GM12878 (cell line): ENCODE measurements around the gene NRXN3. TPM values are rescaled to one million over a fixed set of nuclear protein-coding genes. Genes with fewer than 3 reads are reported as not detected.

ENCODE experiments used
- ATAC-seq: fragments of 200-7000 bp; cut with Tn5 transposase; 3 replicates; pipeline ENCODE4 v1.9.1; 2020; ENCODE audit warnings: mild to moderate bottlenecking, moderate library complexity
- BruUV-seq: library from RNA; stranded (reverse); fragments of 400-500 nt; replicated peaks from 2 replicates; lab custom pipeline; 2021; lab: Mats Ljungman, UMichigan
- CTCF ChIA-PET: fragments of 300-600 bp; sonication (Branson Sonifier 250); formaldehyde crosslinking; extraction: SDS; loops from one replicate; lab custom pipeline; 2021; ENCODE audit warnings: inconsistent platforms; lab: Yijun Ruan, JAX
- POLR2A ChIA-PET: fragments of 350-600 bp; formaldehyde crosslinking; extraction: SDS; loops from one replicate; lab custom pipeline; 2021; ENCODE audit warnings: inconsistent platforms; lab: Charles Lee
- RAD21 ChIA-PET: fragments of 300-600 bp; sonication (Branson Sonifier 250); formaldehyde crosslinking; loops from one replicate; lab custom pipeline; 2023; ENCODE audit warnings: antibody characterized with exemption; ENCODE audit not compliant: unreplicated experiment; lab: Charles Lee
- SMC1A ChIA-PET: fragments of 300-600 bp; sonication (Branson Sonifier 250); formaldehyde crosslinking; loops from one replicate; lab custom pipeline; 2023; ENCODE audit not compliant: unreplicated experiment, uncharacterized antibody; lab: Charles Lee
- DNase-seq: peaks from one replicate; pipeline ENCODE4 v3.0.0-alpha.2; 2011; ENCODE audit warnings: low read depth, low spot score
- FAIRE-seq: peaks from 3 replicates; lab custom pipeline; 2011; peaks lifted over from hg19 to GRCh38; lab: Jason Lieb, UNC
- H2AFZ ChIP-seq: 2 replicates; pipeline ENCODE4 v1.6.0; 2011; ENCODE audit warnings: low read depth, low read length, control low read depth; ENCODE audit not compliant: control insufficient read depth
- H3K27ac ChIP-seq: 2 replicates; pipeline ENCODE4 v1.5.1; 2011; ENCODE audit warnings: control low read depth; ENCODE audit not compliant: control insufficient read depth, insufficient read depth
- H3K27me3 ChIP-seq, 2 experiments: replicated peaks in 1 of 2; 2 replicates each; pipeline versions ENCODE4 v1.6.0 to v1.6.1; 2011; ENCODE audit warnings: low read length in 1 of 2; ENCODE audit not compliant: control insufficient read depth in 2 of 2, insufficient read depth in 2 of 2
- H3K36me3 ChIP-seq, 2 experiments: 2 replicates each; pipeline ENCODE4 v1.5.1; 2011; ENCODE audit warnings: low read length in 1 of 2; ENCODE audit not compliant: control insufficient read depth in 2 of 2, insufficient read depth in 2 of 2
- H3K4me1 ChIP-seq: 2 replicates; pipeline ENCODE4 v1.6.1; 2011; ENCODE audit warnings: mild to moderate bottlenecking, low read length, moderate library complexity, mixed read lengths; ENCODE audit not compliant: control insufficient read depth, insufficient read depth
- H3K4me2 ChIP-seq: 2 replicates; pipeline ENCODE4 v1.6.0; 2011; ENCODE audit warnings: control low read depth; ENCODE audit not compliant: control insufficient read depth, insufficient read depth
- H3K4me3 ChIP-seq: fragments of 200-600 bp; sonication (generic); 2 replicates; pipeline ENCODE4 v1.5.1; 2016
- H3K79me2 ChIP-seq: 2 replicates; pipeline ENCODE4 v1.6.0; 2011; ENCODE audit warnings: low read length; ENCODE audit not compliant: control insufficient read depth, insufficient read depth
- H3K9ac ChIP-seq: 2 replicates; pipeline ENCODE4 v1.8.0; 2011; ENCODE audit warnings: low read length, control low read depth, mixed read lengths; ENCODE audit not compliant: control insufficient read depth, insufficient read depth
- H3K9me3 ChIP-seq: replicated peaks from 3 replicates; pipeline ENCODE4 v1.5.1; 2011; ENCODE audit warnings: mild to moderate bottlenecking, low read length; ENCODE audit not compliant: control insufficient read depth, insufficient read depth
- H4K20me1 ChIP-seq: 2 replicates; pipeline ENCODE4 v1.6.0; 2011; ENCODE audit not compliant: control insufficient read depth, insufficient read depth
- PBX3 ChIP-seq: IDR thresholded peaks from 2 replicates; pipeline ENCODE4 v1.6.1; 2011; ENCODE audit warnings: mild to moderate bottlenecking, low read depth, low read length, moderate library complexity; ENCODE audit not compliant: insufficient replicate concordance
- PML ChIP-seq: IDR thresholded peaks from 2 replicates; pipeline ENCODE4 v1.6.1; 2012; ENCODE audit warnings: low read length, inconsistent platforms
- SMC3 ChIP-seq: IDR thresholded peaks from 2 replicates; pipeline ENCODE4 v1.6.1; 2011; ENCODE audit warnings: low read length, improper control_type of control experiment, borderline replicate concordance
- WRNIP1 ChIP-seq: IDR thresholded peaks from 2 replicates; pipeline ENCODE4 v1.6.1; 2011; ENCODE audit warnings: low read depth, low read length, improper control_type of control experiment, borderline replicate concordance
- ZBTB4 ChIP-seq: fragments of 450-650 bp; formaldehyde crosslinking; IDR thresholded peaks from 2 replicates; pipeline ENCODE4 v1.4.0; 2022; ENCODE audit warnings: mild to moderate bottlenecking, moderate library complexity
- ZNF274 ChIP-seq: IDR thresholded peaks from one replicate; pipeline ENCODE4 v1.8.0; 2011; ENCODE audit not compliant: insufficient read length, insufficient read depth
- WGBS: methylation state at CpG from one replicate; pipeline ENCODE4 v1.1.6; 2016; ENCODE audit warnings: low lambda C conversion rate; ENCODE audit not compliant: insufficient replicate concordance, insufficient coverage; ENCODE audit errors: missing lambda C conversion rate; 5-methylcytosine and 5-hydroxymethylcytosine counted together
- in situ Hi-C: fragments of 300-500 bp; cut with MboI; formaldehyde crosslinking; loops from 9 replicates; pipeline ENCODE4 v1.14.3; 2018; ENCODE audit warnings: mixed read lengths
- intact Hi-C: fragments of 100-400 bp; cut with micrococcal nuclease; formaldehyde crosslinking; loops from one replicate; pipeline ENCODE4 v1.14.2; 2022; ENCODE audit not compliant: unreplicated experiment
- polyA plus RNA-seq, 11 experiments: library from polyadenylated mRNA; depleted of rRNA in 4 of 11; unstranded in 6 of 11; stranded (reverse) in 5 of 11; fragments of >200 nt; fragmentation: Nextera tagmentation in 4 of 11; fragmentation: Illumina TruSeq in 1 of 11; extraction: Ambion mirVana in 4 of 11; extraction: Trizol in 1 of 11; gene quantifications; 1 replicate in 1 of 11; 2 replicates in 10 of 11; pipeline versions ENCODE4 v1.2.1 to v1.2.3, GENCODE V29; 2011 to 2016; ENCODE audit warnings: inconsistent platforms in 2 of 11, missing spikeins in 2 of 11, low read depth in 1 of 11
- total RNA-seq, 4 experiments: library from RNA; depleted of rRNA in 3 of 4; stranded (reverse); fragments of >200 nt in 3 of 4; fragmentation: Illumina TruSeq in 1 of 4; extraction: Trizol in 1 of 4; gene quantifications; 2 replicates each; pipeline versions ENCODE4 v1.2.1 to v1.2.3, GENCODE V29; 2013 to 2021
- TF ChIP-seq, protein P1 (sequence below): IDR thresholded peaks from 2 replicates; pipeline ENCODE4 v1.6.1; 2012; ENCODE audit warnings: mild to moderate bottlenecking, low read depth, low read length
- TF ChIP-seq, protein P2 (sequence below): IDR thresholded peaks from 2 replicates; pipeline ENCODE4 v1.6.1; 2012; ENCODE audit warnings: low read length, inconsistent platforms
- TF ChIP-seq, protein P3 (sequence below): fragments of 150-350 bp; IDR thresholded peaks from 2 replicates; pipeline ENCODE4 v1.6.1; 2016; ENCODE audit warnings: low read depth, low read length

Gene NRXN3
- total and polyA plus RNA-seq, 10 of the 15 experiments (the other 5 are each of a cell fraction or from before 2014, with no cell fraction given), result 0.52 to 3.3 (median 1.4) TPM

DNA sequence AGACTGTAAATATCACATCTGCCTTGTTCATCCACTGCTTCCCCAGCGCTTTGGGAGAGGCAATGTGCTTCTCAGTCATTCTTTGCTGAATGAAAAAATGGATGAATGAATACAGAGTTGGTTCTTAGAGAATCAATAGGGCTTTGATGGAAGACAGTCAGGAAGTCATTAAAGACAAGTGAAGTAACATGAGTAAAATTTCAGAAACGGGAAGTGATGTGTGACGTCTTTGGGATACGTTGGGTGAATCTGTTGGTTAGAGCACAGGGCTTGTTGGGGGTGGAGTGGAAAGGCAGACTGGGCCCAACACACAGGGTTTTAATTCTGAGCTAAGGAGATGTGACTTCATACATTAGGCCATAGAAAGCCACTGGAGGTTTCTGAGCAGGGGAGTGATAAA, 39.0 kb upstream of the NRXN3 start (continued):
- no peak for TF ChIP-seq ZBTB4

DNA sequence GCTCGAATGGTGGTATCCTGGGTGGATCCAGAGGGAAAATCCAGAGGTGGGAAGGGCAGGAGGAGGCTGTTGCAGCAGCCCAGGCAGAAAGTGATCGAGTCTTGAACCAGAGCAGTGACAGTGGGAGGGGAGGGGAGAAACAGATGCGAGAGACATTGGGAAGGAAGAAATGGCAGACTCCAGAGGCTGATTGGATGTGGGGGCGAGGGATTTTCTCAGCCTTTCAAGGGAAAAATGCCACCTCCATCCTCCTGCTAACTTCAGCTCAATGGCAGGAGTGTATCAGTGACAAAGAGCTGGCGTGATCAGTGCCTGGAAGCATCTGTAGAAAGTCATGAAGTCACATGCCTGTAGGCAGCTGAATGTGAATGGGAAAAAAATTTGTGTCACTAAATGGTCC, 38.6 kb upstream of the NRXN3 start:
- Histone ChIP-seq H2AFZ (no peak overlapping the region), H3K27ac (no peak overlapping the region), H3K4me2 (no peak overlapping the region), H3K4me3 (no peak overlapping the region), H3K4me1 (no peaks in the 10 kb centered on the region), H3K9ac (no peak overlapping the region)
- in situ Hi-C loops, result no loop called here
- 11% methylated on average over 5 of the region's 5 CpGs for WGBS
- SMC1A ChIA-PET, result no interaction called here
- ATAC-seq, result no peak
- FAIRE-seq, result no peak
- TF ChIP-seq SMC3, result no peak
- TF ChIP-seq PBX3, result no peak
- TF ChIP-seq, protein P1, sequence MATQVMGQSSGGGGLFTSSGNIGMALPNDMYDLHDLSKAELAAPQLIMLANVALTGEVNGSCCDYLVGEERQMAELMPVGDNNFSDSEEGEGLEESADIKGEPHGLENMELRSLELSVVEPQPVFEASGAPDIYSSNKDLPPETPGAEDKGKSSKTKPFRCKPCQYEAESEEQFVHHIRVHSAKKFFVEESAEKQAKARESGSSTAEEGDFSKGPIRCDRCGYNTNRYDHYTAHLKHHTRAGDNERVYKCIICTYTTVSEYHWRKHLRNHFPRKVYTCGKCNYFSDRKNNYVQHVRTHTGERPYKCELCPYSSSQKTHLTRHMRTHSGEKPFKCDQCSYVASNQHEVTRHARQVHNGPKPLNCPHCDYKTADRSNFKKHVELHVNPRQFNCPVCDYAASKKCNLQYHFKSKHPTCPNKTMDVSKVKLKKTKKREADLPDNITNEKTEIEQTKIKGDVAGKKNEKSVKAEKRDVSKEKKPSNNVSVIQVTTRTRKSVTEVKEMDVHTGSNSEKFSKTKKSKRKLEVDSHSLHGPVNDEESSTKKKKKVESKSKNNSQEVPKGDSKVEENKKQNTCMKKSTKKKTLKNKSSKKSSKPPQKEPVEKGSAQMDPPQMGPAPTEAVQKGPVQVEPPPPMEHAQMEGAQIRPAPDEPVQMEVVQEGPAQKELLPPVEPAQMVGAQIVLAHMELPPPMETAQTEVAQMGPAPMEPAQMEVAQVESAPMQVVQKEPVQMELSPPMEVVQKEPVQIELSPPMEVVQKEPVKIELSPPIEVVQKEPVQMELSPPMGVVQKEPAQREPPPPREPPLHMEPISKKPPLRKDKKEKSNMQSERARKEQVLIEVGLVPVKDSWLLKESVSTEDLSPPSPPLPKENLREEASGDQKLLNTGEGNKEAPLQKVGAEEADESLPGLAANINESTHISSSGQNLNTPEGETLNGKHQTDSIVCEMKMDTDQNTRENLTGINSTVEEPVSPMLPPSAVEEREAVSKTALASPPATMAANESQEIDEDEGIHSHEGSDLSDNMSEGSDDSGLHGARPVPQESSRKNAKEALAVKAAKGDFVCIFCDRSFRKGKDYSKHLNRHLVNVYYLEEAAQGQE, result no peak
- no peak for TF ChIP-seq ZNF274
- no peak for TF ChIP-seq PML
- TF ChIP-seq, protein P2, sequence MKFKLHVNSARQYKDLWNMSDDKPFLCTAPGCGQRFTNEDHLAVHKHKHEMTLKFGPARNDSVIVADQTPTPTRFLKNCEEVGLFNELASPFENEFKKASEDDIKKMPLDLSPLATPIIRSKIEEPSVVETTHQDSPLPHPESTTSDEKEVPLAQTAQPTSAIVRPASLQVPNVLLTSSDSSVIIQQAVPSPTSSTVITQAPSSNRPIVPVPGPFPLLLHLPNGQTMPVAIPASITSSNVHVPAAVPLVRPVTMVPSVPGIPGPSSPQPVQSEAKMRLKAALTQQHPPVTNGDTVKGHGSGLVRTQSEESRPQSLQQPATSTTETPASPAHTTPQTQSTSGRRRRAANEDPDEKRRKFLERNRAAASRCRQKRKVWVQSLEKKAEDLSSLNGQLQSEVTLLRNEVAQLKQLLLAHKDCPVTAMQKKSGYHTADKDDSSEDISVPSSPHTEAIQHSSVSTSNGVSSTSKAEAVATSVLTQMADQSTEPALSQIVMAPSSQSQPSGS, result no peak
- TF ChIP-seq, protein P3, sequence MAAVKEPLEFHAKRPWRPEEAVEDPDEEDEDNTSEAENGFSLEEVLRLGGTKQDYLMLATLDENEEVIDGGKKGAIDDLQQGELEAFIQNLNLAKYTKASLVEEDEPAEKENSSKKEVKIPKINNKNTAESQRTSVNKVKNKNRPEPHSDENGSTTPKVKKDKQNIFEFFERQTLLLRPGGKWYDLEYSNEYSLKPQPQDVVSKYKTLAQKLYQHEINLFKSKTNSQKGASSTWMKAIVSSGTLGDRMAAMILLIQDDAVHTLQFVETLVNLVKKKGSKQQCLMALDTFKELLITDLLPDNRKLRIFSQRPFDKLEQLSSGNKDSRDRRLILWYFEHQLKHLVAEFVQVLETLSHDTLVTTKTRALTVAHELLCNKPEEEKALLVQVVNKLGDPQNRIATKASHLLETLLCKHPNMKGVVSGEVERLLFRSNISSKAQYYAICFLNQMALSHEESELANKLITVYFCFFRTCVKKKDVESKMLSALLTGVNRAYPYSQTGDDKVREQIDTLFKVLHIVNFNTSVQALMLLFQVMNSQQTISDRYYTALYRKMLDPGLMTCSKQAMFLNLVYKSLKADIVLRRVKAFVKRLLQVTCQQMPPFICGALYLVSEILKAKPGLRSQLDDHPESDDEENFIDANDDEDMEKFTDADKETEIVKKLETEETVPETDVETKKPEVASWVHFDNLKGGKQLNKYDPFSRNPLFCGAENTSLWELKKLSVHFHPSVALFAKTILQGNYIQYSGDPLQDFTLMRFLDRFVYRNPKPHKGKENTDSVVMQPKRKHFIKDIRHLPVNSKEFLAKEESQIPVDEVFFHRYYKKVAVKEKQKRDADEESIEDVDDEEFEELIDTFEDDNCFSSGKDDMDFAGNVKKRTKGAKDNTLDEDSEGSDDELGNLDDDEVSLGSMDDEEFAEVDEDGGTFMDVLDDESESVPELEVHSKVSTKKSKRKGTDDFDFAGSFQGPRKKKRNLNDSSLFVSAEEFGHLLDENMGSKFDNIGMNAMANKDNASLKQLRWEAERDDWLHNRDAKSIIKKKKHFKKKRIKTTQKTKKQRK, result no peak
- TF ChIP-seq WRNIP1, result no peak
- TF ChIP-seq, all 136 proteins: peak for 0
- no peaks in the 10 kb centered on the region for H3K79me2 ChIP-seq
- DNase-seq, result no peak
- no TSS peak for BruUV-seq
- H4K20me1 ChIP-seq, result no peaks in the 10 kb centered on the region
- no peaks in the 10 kb centered on the region; a peak in 1 of 4 replicates for H3K27me3 ChIP-seq
- no peaks in the 10 kb centered on the region for H3K36me3 ChIP-seq
- no peaks in the 10 kb centered on the region for H3K9me3 ChIP-seq
- CTCF ChIA-PET, result interaction anchor here (1.2 kb wide), 1 partner anchor 8 kb away, joined by 5 read pairs; no protein-coding TSS in a partner anchor
- RAD21 ChIA-PET, result no interaction called here
- POLR2A ChIA-PET, result no interaction called here
- intact Hi-C loops, result no loop called here
